Measurements from ENCODE around the gene C1QTNF7.

Gene C1QTNF7

GRCh38 chr4:15413623-15414019 is 14.2 kb upstream of the C1QTNF7 start:
- TF ChIP-seq, protein P1, sequence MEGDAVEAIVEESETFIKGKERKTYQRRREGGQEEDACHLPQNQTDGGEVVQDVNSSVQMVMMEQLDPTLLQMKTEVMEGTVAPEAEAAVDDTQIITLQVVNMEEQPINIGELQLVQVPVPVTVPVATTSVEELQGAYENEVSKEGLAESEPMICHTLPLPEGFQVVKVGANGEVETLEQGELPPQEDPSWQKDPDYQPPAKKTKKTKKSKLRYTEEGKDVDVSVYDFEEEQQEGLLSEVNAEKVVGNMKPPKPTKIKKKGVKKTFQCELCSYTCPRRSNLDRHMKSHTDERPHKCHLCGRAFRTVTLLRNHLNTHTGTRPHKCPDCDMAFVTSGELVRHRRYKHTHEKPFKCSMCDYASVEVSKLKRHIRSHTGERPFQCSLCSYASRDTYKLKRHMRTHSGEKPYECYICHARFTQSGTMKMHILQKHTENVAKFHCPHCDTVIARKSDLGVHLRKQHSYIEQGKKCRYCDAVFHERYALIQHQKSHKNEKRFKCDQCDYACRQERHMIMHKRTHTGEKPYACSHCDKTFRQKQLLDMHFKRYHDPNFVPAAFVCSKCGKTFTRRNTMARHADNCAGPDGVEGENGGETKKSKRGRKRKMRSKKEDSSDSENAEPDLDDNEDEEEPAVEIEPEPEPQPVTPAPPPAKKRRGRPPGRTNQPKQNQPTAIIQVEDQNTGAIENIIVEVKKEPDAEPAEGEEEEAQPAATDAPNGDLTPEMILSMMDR (IDR thresholded peaks at IDR 0.05), result no peak
- TF ChIP-seq ZFX (IDR thresholded peaks at IDR 0.05; ENCODE audit: borderline replicate concordance), result no peak
- no peak overlapping the region for H3K27ac ChIP-seq

- TF ChIP-seq, protein P1 (IDR thresholded peaks at IDR 0.05), result no peak
- TF ChIP-seq ZFX (IDR thresholded peaks at IDR 0.05; ENCODE audit: borderline replicate concordance), result no peak
- no peak overlapping the region for H3K27ac ChIP-seq
Observed at GRCh38 chr4:15414551-15415091, 13.2 kb upstream of the C1QTNF7 start.

DNA sequence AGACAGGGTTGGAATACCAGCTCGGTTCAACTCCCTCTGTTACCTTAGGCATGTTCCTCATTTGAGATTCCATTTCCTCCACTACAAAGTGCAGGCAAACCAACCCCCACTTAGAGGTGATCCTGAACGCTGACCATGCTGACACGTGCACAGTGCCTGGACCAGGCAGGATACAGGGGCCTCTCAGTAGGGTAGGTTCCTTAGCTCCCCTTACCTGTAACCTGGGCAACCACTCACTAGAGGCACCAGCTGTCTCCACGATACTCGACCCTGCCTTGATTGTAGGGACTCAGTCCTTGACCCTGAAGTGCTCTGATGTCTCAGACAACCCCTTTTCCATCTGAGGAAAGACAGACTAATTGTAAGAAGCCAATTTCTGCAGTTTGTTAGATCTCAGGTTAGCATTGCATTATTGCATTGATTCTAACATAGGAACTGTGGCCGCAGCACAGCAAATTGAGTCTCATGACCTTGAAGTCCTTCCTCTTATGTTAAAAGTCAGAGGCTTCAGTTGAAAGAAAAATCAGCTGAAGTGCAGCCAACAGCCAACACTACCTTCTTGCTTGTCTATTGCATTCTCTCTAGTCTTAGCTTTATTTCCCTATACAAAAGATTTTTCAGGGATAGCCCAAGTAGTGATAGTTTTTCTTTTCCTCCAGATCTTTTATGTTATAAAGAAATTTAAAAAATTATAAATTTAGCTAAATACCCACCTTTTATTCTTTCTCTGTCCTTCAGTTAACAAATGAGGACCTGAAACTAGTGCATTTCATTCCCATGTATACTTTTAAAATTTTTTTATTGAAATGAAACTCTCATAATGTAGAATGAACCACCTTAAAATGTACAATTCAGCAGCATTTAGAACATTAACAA is 11.2 kb upstream of the C1QTNF7 start:
- no peak overlapping the region for H3K27ac ChIP-seq
- no peak for TF ChIP-seq ZFX (IDR thresholded peaks at IDR 0.05; ENCODE audit: borderline replicate concordance)
- TF ChIP-seq, protein P1 (IDR thresholded peaks at IDR 0.05), result no peak

DNA sequence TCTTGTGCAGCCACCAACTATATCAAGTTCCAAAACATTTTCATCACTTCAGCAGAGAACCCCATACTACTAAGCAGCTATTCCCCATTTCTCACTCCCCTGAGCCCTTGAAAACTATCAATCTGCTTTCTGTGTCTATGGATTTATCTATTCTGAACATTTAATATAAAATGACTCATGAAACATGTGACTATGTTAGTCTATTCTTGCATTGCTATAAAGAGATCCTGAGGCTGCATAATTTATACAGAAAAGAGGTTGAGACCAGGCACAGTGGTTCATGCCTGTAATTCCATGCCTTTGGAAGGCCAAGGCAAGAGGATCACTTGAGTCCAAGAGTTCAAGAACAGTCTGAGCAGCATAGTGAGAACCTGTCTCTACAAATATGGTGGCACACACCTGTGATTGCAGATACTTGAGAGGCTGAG is 10.6 kb upstream of the C1QTNF7 start:
- H3K27ac ChIP-seq, result no peak overlapping the region
- TF ChIP-seq, protein P1 (IDR thresholded peaks at IDR 0.05), result no peak
- no peak for TF ChIP-seq ZFX (IDR thresholded peaks at IDR 0.05; ENCODE audit: borderline replicate concordance)

GRCh38 chr4:15418956-15419355 is 8.9 kb upstream of the C1QTNF7 start:
- no peak for TF ChIP-seq ZFX (IDR thresholded peaks at IDR 0.05; ENCODE audit: borderline replicate concordance)
- TF ChIP-seq, protein P1 (IDR thresholded peaks at IDR 0.05), result no peak
- no peak overlapping the region for H3K27ac ChIP-seq

GRCh38 chr4:15420642-15421041 is 7.2 kb upstream of the C1QTNF7 start:
- H3K27ac ChIP-seq, result no peak overlapping the region

More at GRCh38 chr4:15420642-15421041, 7.2 kb upstream of the C1QTNF7 start:
- TF ChIP-seq ZFX (IDR thresholded peaks at IDR 0.05; ENCODE audit: borderline replicate concordance), result no peak
- TF ChIP-seq, protein P1 (IDR thresholded peaks at IDR 0.05), result no peak

All from 22Rv1 (cell line).